NCI-H1092 treated with DMSO at 0.1 percent for 48 hours (cell line): ENCODE results near the gene UBXN10.

Experiments
- DNase-seq: peaks from one replicate; lab custom pipeline; 2025; lab: John Stamatoyannopoulos, UW

The UBXN10 gene

GRCh38 chr1:20237646-20238045 is 51.8 kb downstream of the UBXN10 start:
- no peak for DNase-seq

GRCh38 chr1:20240012-20240411 is 54.1 kb downstream of the UBXN10 start:
- no peak for DNase-seq

DNA sequence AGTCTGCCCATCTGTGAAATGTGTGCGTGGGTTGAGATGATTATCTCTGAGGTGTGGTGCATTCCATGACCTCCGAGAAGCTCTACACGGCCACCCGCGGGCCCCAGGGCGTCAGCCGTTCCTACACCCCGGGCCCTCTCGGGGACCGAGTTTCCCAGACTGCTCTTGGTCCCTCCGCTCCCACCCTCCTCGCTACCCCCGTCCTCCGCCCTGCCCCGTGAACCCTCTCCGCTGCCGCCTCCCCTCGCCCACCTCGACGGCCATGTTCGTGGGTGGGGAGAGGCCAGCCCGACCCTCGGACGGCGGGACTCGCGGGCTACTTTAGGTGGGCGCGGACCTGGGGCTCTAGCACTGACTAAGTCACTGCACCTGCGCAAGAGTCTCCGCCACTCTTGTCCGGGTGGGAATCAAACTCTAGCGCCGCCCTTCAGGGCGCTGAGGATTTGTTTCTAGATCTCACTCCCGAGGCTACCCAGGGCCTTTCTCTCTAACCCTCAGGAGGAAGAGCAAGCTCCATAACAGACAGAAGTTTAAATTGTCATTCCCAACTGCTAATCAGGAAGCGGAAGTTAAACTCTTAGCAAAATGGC is 57.1 kb downstream of the UBXN10 start:
- no peak for DNase-seq
